GM12878 (cell line): ENCODE results near the gene AP1M2. TPM values are rescaled to one million over a fixed set of nuclear protein-coding genes. Genes with fewer than 3 reads are reported as not detected.

Experiments used
- ATAC-seq: fragments of 200-7000 bp; cut with Tn5 transposase; 3 replicates; pipeline ENCODE4 v1.9.1; 2020; ENCODE audit warnings: mild to moderate bottlenecking, moderate library complexity
- BruUV-seq: library from RNA; stranded (reverse); fragments of 400-500 nt; replicated peaks from 2 replicates; lab custom pipeline; 2021; lab: Mats Ljungman, UMichigan
- CTCF ChIA-PET: fragments of 300-600 bp; sonication (Branson Sonifier 250); formaldehyde crosslinking; extraction: SDS; loops from one replicate; lab custom pipeline; 2021; ENCODE audit warnings: inconsistent platforms; lab: Yijun Ruan, JAX
- POLR2A ChIA-PET: fragments of 350-600 bp; formaldehyde crosslinking; extraction: SDS; loops from one replicate; lab custom pipeline; 2021; ENCODE audit warnings: inconsistent platforms; lab: Charles Lee
- RAD21 ChIA-PET: fragments of 300-600 bp; sonication (Branson Sonifier 250); formaldehyde crosslinking; loops from one replicate; lab custom pipeline; 2023; ENCODE audit warnings: antibody characterized with exemption; ENCODE audit not compliant: unreplicated experiment; lab: Charles Lee
- SMC1A ChIA-PET: fragments of 300-600 bp; sonication (Branson Sonifier 250); formaldehyde crosslinking; loops from one replicate; lab custom pipeline; 2023; ENCODE audit not compliant: unreplicated experiment, uncharacterized antibody; lab: Charles Lee
- DNase-seq: peaks from one replicate; pipeline ENCODE4 v3.0.0-alpha.2; 2011; ENCODE audit warnings: low read depth, low spot score
- FAIRE-seq: peaks from 3 replicates; lab custom pipeline; 2011; peaks lifted over from hg19 to GRCh38; lab: Jason Lieb, UNC
- H2AFZ ChIP-seq: 2 replicates; pipeline ENCODE4 v1.6.0; 2011; ENCODE audit warnings: low read depth, low read length, control low read depth; ENCODE audit not compliant: control insufficient read depth
- H3K27ac ChIP-seq: 2 replicates; pipeline ENCODE4 v1.5.1; 2011; ENCODE audit warnings: control low read depth; ENCODE audit not compliant: control insufficient read depth, insufficient read depth
- H3K27me3 ChIP-seq, 2 experiments: replicated peaks in 1 of 2; 2 replicates each; pipeline versions ENCODE4 v1.6.0 to v1.6.1; 2011; ENCODE audit warnings: low read length in 1 of 2; ENCODE audit not compliant: control insufficient read depth in 2 of 2, insufficient read depth in 2 of 2
- H3K36me3 ChIP-seq, 2 experiments: 2 replicates each; pipeline ENCODE4 v1.5.1; 2011; ENCODE audit warnings: low read length in 1 of 2; ENCODE audit not compliant: control insufficient read depth in 2 of 2, insufficient read depth in 2 of 2
- H3K4me1 ChIP-seq: 2 replicates; pipeline ENCODE4 v1.6.1; 2011; ENCODE audit warnings: mild to moderate bottlenecking, low read length, moderate library complexity, mixed read lengths; ENCODE audit not compliant: control insufficient read depth, insufficient read depth
- H3K4me2 ChIP-seq: 2 replicates; pipeline ENCODE4 v1.6.0; 2011; ENCODE audit warnings: control low read depth; ENCODE audit not compliant: control insufficient read depth, insufficient read depth
- H3K4me3 ChIP-seq: fragments of 200-600 bp; sonication (generic); 2 replicates; pipeline ENCODE4 v1.5.1; 2016
- H3K79me2 ChIP-seq: 2 replicates; pipeline ENCODE4 v1.6.0; 2011; ENCODE audit warnings: low read length; ENCODE audit not compliant: control insufficient read depth, insufficient read depth
- H3K9ac ChIP-seq: 2 replicates; pipeline ENCODE4 v1.8.0; 2011; ENCODE audit warnings: low read length, control low read depth, mixed read lengths; ENCODE audit not compliant: control insufficient read depth, insufficient read depth
- H3K9me3 ChIP-seq: replicated peaks from 3 replicates; pipeline ENCODE4 v1.5.1; 2011; ENCODE audit warnings: mild to moderate bottlenecking, low read length; ENCODE audit not compliant: control insufficient read depth, insufficient read depth
- H4K20me1 ChIP-seq: 2 replicates; pipeline ENCODE4 v1.6.0; 2011; ENCODE audit not compliant: control insufficient read depth, insufficient read depth
- ATF2 ChIP-seq: IDR thresholded peaks from 2 replicates; pipeline ENCODE4 v1.6.1; 2012; ENCODE audit warnings: low read length, inconsistent platforms
- CHD4 ChIP-seq: fragments of 200-600 bp; sonication (generic); IDR thresholded peaks from 2 replicates; pipeline ENCODE4 v1.6.1; 2016; ENCODE audit warnings: mild to moderate bottlenecking
- CREB1 ChIP-seq: IDR thresholded peaks from 2 replicates; pipeline ENCODE4 v1.6.1; 2012; ENCODE audit warnings: low read depth, mild to moderate bottlenecking, inconsistent platforms
- HDGF ChIP-seq: fragments of 450-650 bp; IDR thresholded peaks from 2 replicates; pipeline ENCODE4 v1.6.1; 2016; ENCODE audit warnings: antibody characterized with exemption
- JUND ChIP-seq: IDR thresholded peaks from 2 replicates; pipeline ENCODE4 v1.6.1; 2012; ENCODE audit warnings: low read depth, mild to moderate bottlenecking, low read length, improper control_type of control experiment, moderate library complexity
- LARP7 ChIP-seq: fragments of 450-650 bp; IDR thresholded peaks from 2 replicates; pipeline ENCODE4 v1.6.1; 2017; ENCODE audit warnings: mild to moderate bottlenecking
- MYC ChIP-seq: IDR thresholded peaks from 2 replicates; pipeline ENCODE4 v1.6.1; 2011; ENCODE audit warnings: mild to moderate bottlenecking, low read length, moderate library complexity, inconsistent platforms; ENCODE audit not compliant: insufficient read depth, insufficient replicate concordance, insufficient read length, severe bottlenecking
- NFYB ChIP-seq: IDR thresholded peaks from 2 replicates; pipeline ENCODE4 v1.6.1; 2011; ENCODE audit warnings: low read depth, mild to moderate bottlenecking, low read length, improper control_type of control experiment, moderate library complexity; ENCODE audit not compliant: insufficient read depth
- NR2F1 ChIP-seq: fragments of 450-650 bp; conservative IDR thresholded peaks from 2 replicates; pipeline ENCODE4 v1.6.1; 2017; ENCODE audit warnings: mild to moderate bottlenecking
- PML ChIP-seq: IDR thresholded peaks from 2 replicates; pipeline ENCODE4 v1.6.1; 2012; ENCODE audit warnings: low read length, inconsistent platforms
- RAD51 ChIP-seq: fragments of 450-650 bp; IDR thresholded peaks from 2 replicates; pipeline ENCODE4 v1.6.1; 2016; ENCODE audit warnings: moderate library complexity, mild to moderate bottlenecking, inconsistent platforms
- RFX5 ChIP-seq: IDR thresholded peaks from 2 replicates; pipeline ENCODE4 v1.6.1; 2011; ENCODE audit warnings: low read depth, low read length, improper control_type of control experiment
- SMAD5 ChIP-seq: IDR thresholded peaks from 2 replicates; pipeline ENCODE4 v1.6.1; 2016; ENCODE audit warnings: antibody characterized with exemption, low read depth
- SP1 ChIP-seq: IDR thresholded peaks from one replicate; pipeline ENCODE4 v1.6.1; 2011; ENCODE audit warnings: low read depth, low read length
- ZNF24 ChIP-seq: fragments of 450-650 bp; IDR thresholded peaks from 2 replicates; pipeline ENCODE4 v1.6.1; 2017; ENCODE audit warnings: antibody characterized with exemption, mild to moderate bottlenecking
- ZNF687 ChIP-seq: fragments of 450-650 bp; IDR thresholded peaks from 2 replicates; pipeline ENCODE4 v1.6.1; 2017; ENCODE audit warnings: mild to moderate bottlenecking, moderate library complexity
- WGBS: methylation state at CpG from one replicate; pipeline ENCODE4 v1.1.6; 2016; ENCODE audit warnings: low lambda C conversion rate; ENCODE audit not compliant: insufficient replicate concordance, insufficient coverage; ENCODE audit errors: missing lambda C conversion rate; 5-methylcytosine and 5-hydroxymethylcytosine counted together
- in situ Hi-C: fragments of 300-500 bp; cut with MboI; formaldehyde crosslinking; loops from 9 replicates; pipeline ENCODE4 v1.14.3; 2018; ENCODE audit warnings: mixed read lengths
- intact Hi-C: fragments of 100-400 bp; cut with micrococcal nuclease; formaldehyde crosslinking; loops from one replicate; pipeline ENCODE4 v1.14.2; 2022; ENCODE audit not compliant: unreplicated experiment
- polyA plus RNA-seq, 11 experiments: library from polyadenylated mRNA; depleted of rRNA in 4 of 11; unstranded in 6 of 11; stranded (reverse) in 5 of 11; fragments of >200 nt; fragmentation: Nextera tagmentation in 4 of 11; fragmentation: Illumina TruSeq in 1 of 11; extraction: Ambion mirVana in 4 of 11; extraction: Trizol in 1 of 11; gene quantifications; 1 replicate in 1 of 11; 2 replicates in 10 of 11; pipeline versions ENCODE4 v1.2.1 to v1.2.3, GENCODE V29; 2011 to 2016; ENCODE audit warnings: inconsistent platforms in 2 of 11, missing spikeins in 2 of 11, low read depth in 1 of 11
- total RNA-seq, 4 experiments: library from RNA; depleted of rRNA in 3 of 4; stranded (reverse); fragments of >200 nt in 3 of 4; fragmentation: Illumina TruSeq in 1 of 4; extraction: Trizol in 1 of 4; gene quantifications; 2 replicates each; pipeline versions ENCODE4 v1.2.1 to v1.2.3, GENCODE V29; 2013 to 2021

The AP1M2 gene
- total and polyA plus RNA-seq, 10 of the 15 experiments (the other 5 are each of a cell fraction or from before 2014, with no cell fraction given), result 0.72 TPM; not detected in 9

- no peaks in the 10 kb centered on the region for H3K4me1 ChIP-seq
- WGBS, result 86% methylated on average over 14 of the region's 14 CpGs
- BruUV-seq, result no TSS peak
- TF ChIP-seq SP1 (no peak), NR2F1 (no peak), MYC (no peak), CREB1 (no peak), ZNF687 (no peak), NFYB (no peak), ATF2 (no peak), LARP7 (no peak), PML (no peak), HDGF (no peak), CHD4 (no peak), RFX5 (no peak), RAD51 (no peak), SMAD5 (no peak), ZNF24 (no peak), JUND (no peak)
- H2AFZ ChIP-seq, result no peak overlapping the region
- intact Hi-C loops (no loop called here), in situ Hi-C loops (no loop called here)
- ChIA-PET RAD21 (no interaction called here), POLR2A (no interaction called here), CTCF (no interaction called here), SMC1A (no interaction called here)
- no peaks in the 10 kb centered on the region for H3K27me3 ChIP-seq
- ATAC-seq, result no peak
- H3K4me2 ChIP-seq, result no peak overlapping the region
- H4K20me1 ChIP-seq, result no peaks in the 10 kb centered on the region
- no peaks in the 10 kb centered on the region for H3K9me3 ChIP-seq
- peaks cover 9 to 26% of the 10 kb centered on the region in 2 experiments; a peak in 3 of 4 replicates for H3K36me3 ChIP-seq
- no peak overlapping the region for H3K9ac ChIP-seq
- FAIRE-seq, result no peak
- H3K4me3 ChIP-seq, result no peak overlapping the region
- no peaks in the 10 kb centered on the region for H3K79me2 ChIP-seq
- no peak overlapping the region for H3K27ac ChIP-seq
- no peak for DNase-seq
Measured at GRCh38 chr19:10631874-10632273, 44.8 kb upstream of the AP1M2 start.
